Hepatic stellate cell (primary cell): ENCODE measurements around the gene CEP104.

Experiments used
- DNase-seq: peaks from one replicate; pipeline ENCODE4 v3.0.0; 2011; ENCODE audit warnings: low spot score

The CEP104 gene

DNA sequence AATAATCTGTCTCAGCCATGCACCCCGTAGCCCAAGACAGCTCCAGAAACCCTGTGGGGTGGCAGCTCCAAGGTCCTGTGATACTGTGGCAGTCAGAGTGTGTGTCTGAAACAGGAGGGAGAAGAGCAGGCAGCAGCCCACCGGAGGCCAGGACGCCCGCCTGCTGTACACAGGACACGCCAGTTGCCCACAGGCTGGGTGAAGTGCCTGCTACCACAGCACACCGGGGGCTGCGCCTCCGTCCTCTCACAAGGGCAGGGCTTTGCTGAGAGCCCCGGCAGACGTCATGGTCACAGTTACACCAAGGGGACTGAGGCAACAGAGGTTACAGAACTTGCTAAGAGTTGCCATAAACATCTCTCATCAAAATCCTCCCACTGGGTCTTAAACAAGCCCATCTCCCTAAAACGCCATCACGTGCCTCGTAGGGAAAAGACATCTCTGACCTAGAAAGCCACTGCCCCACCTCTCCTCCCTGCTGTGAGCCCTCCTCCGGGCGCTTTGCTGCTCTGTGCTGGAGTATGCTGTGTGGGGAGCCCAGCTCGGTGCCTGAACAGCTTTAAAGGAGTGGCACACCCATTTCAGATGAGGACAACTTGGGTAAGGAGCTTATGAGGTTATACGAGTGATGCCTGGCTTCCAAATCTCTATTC lies 37.7 kb upstream of the CEP104 start:
- DNase-seq, result no peak

DNA sequence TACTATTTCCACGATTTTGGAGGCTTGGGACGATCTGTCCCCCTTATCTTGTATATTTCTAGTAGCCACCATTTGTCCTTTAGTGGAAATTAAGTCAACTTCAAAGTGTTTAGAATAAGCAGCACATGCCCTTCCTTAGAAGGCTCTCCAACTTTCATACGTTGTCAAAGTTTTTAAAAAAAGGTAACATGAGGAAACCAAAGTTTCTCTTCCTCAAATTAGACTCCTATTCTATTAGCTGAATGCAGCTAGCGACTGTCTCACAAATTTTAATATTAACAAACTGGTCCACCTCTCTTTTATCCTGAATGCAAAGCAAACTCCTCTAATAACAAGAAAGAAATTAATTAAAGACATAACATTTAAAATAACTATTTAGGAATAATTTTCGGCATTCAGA lies 36.2 kb upstream of the CEP104 start:
- DNase-seq, result no peak

DNA sequence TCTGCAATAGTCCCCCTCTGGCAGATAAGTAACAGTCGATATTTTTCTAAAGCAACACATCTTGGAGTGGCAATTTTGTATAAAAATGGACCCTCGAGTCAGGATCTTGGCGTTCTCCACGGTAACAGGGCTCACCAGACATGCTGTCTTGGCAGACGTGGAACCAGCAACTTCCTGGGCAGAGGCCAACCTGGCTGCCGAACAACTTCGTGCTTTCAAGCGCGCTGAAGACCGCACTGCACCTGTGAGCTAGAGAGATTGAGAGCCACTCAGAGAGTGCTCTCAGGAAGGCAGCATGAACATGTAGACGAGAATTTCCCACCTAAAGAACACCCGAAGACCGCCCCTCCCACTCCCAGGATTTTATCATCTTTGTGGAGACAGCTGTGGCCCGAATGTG lies 35.7 kb upstream of the CEP104 start:
- DNase-seq, result no peak

DNA sequence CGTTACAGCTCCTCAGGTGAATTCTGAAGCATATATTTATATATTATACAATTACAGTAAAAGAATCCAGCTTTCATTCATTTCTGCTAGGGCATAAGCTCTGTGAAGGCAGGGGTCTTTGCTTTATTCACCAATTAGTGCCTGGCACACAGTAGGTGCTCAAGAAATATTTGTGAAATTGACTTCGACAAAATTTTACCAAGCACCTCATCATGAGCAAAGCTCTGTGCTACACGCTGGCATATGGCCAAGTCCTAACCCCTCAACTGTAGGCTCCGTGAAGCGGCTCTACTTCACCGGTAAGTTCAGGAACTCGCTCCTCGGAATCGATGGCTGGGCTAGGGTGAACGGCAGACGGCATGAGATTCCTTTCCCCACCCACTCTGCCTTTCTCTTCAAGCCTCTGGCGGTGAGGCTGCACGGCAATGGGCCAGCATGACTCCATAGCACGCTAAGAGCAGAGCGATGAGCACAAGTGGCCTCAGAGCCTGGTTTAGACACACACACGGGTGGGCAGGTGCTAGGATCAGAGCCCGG lies 34.4 kb upstream of the CEP104 start:
- DNase-seq, result no peak

DNA sequence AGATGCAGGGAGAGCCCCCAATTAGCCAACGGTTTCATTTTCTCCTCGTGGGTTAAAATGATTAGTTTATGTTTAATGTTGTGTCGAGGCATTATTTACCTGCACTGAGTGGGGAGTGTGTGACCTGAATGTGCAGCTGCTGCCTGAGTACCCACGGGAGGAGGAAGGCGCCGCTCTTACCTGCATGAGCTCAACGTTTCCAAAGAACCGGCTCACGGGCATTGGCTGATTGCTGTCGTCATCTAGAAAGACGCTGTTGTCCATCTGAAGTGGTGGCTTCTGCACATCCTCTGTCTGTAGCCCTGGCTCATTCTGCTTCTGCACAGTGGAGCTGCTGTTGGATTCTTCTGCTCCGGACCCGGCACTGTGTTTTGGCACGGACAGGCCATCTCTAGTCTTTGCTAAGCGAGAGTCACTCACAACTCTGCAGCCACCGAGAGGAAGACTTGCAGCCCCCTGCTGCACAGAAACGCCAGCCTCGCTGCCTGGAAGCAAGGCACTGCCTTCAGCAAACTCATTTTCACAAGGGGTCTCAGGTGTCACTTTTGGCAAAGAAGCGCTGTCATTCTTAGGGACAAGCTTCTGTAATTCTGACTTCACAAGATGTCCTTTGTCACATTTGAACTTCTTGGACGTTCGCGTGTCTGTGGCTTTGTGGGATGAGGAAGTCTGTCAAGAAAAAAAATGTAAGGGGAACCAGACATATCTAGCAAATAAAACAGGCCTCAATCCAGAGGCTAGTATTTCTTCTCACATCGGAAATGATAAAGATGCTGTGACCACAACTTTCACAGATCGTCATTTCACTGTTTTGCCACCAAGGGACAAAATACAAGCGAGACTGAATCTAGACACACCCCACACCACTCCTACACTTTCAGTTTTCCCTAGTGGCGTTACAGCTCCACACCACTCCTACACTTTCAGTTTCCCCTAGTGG lies 33.6 kb upstream of the CEP104 start:
- DNase-seq, result no peak

DNA sequence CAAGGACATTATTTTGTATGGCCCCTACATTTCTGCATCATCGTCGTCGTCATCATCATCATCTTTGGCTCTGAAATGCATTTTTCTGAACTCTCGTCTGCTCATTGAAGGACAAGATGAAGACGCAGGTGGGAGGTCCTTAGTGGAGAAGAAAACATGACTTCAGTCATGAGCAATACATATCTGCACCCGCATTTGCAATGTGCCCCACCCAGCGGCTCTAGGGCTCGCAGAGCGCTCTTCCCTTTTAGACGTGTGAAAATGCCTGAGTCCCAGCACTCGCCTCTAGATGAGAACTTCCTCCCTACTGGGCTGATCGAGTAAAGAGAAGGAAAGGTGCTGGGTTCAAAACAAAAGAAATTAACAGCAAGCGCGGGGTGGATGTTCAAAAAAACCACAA lies 32.9 kb upstream of the CEP104 start:
- no peak for DNase-seq

DNA sequence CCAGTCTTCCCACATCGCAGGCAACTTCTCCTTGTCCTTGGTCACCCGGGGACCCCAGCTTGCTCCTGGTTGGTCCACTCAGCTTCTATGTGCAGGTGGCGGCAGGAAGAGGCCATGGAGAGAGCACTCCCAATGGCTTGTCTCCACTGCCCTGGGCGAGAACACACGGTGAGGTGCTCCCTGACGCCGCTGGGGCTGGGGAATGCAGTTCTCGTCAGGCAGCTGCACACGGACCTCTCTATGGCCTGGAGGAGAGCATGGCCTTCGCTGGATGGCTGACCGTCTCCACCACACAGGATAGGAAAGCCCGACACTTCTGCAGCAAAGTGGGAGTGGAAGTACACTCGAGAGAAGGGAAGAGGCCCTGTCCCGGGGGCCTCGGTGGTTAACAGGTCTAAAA lies 31.3 kb upstream of the CEP104 start:
- no peak for DNase-seq

DNA sequence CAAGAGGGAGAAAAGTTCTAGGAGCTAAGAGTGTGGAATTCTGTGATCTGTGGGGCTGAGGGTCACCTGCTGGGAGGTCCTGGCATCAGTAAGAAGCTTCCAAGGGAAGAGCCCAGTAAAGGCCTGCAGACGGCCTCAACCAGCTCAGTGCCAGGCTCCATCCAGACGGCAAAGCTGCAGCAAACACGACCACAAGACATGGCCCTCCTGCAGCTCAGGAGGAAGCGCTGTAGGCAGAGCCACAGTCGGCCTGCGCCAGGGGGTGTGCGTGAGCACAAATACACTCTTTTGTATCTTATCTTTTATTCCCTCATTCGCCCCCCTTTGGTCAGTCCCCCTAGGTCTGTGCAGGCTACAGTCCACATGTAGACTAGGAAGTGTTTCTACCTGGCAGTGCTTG lies 29.7 kb upstream of the CEP104 start:
- no peak for DNase-seq

DNA sequence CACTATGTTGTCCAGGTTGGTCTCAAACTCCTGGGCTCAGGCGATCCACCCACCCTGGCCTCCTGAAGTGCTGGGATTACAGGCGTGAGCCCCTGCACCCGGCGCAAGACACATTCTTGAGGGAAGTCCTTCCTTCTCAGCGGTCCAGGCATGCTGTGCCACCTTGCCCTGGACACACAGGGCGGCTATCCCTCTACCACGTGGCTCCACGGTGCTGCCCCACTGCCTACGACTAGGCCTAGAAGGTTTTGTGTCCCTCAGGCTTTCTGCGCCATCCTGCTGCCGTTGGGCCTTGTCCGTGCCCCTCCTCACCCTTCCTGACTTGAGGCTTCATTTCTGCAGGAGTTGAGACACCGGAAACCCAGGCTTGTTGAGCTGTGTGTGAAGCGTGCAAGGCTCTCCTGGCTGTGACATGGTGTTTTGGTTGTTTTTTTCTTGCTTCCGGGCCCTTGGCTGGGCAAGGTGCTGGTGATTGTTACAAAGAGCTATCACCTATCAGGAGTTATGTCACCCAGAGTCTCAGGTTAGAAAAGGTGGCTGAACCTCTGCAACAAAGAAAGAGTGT lies 29.2 kb upstream of the CEP104 start:
- no peak for DNase-seq

DNA sequence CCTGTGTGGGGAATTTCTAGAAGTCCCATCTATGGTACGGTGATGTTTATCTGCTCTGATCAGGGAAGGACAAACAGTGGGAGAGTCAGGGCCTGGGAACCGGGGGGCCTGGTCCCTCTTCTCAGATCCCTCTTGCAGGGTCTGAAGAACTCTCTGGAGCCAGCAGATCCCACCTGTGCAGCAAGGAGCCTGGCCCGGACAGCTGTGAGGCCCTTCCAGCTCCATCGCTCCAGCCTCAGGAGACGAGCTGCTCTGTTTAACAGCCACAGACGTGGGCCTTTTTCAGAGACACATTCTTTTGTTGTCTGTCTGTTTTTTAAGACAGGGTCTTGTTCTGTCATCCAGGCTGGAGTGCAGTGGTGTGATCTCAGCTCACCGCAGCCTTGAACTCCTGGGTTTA lies 28.6 kb upstream of the CEP104 start:
- DNase-seq, result no peak

DNA sequence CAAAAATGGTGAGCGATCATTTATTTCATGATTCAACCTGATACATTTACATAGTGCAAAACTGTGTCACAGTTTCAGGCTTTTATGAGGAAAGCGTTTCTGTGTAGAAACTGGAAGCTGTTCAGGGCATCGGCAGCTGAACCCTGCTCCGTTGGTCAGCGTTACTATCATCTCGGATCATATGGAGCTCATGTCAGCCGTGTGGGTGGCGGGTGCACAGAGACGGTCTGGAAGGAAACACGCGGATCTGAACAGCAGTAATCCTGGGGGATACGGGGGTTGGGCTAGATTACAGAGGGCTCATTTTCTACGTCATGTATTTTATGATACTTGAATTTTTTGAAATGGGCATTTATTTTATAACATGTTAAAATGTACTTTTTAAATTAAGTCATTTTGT lies 28.0 kb upstream of the CEP104 start:
- DNase-seq, result no peak

DNA sequence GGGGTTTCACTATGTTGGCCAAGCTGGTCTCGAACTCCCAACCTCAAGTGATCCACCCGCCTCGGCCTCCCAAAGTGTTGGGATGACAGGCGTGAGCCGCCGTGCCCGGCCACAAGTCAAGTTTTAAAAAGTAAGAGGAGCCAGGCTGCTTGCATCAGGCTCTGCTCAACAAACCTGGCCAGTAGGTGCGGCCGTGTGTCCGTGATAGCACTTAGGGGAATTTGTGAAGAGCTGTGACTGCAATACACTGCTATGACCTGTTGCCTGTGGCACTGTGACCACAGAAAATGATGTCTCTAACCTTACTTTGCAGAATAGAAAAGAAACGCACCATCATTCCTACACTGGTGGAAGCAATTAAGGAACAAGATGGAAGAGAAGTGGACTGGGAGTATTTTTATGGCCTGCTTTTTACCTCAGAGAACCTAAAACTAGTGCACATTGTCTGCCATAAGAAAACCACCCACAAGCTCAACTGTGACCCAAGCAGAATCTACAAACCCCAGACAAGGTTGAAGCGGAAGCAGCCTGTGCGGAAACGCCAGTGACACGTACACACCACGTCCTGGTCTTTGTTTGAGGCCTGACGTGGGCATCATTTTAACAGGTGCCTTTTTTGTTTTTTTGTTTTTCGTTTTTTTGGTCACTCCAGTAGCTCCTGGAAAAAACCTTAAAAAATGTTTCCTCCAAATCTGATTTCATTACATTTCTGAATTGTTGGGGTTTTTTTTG lies 26.3 kb upstream of the CEP104 start:
- DNase-seq, result no peak

DNA sequence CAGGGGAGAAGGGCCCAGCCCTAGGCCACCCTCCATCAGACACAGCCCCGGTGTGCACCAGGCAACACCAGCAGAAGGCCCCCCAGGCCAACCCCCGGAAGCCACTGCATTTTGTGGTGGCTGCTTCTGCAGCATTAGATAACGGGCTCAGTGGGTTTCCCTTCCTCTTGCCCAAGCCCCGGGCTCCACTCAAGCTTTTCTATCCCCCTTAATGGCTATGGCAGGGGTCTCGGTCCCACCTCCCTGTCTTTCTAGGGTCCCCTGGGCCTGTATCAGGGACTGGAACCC lies 24.1 kb upstream of the CEP104 start:
- DNase-seq, result no peak

DNA sequence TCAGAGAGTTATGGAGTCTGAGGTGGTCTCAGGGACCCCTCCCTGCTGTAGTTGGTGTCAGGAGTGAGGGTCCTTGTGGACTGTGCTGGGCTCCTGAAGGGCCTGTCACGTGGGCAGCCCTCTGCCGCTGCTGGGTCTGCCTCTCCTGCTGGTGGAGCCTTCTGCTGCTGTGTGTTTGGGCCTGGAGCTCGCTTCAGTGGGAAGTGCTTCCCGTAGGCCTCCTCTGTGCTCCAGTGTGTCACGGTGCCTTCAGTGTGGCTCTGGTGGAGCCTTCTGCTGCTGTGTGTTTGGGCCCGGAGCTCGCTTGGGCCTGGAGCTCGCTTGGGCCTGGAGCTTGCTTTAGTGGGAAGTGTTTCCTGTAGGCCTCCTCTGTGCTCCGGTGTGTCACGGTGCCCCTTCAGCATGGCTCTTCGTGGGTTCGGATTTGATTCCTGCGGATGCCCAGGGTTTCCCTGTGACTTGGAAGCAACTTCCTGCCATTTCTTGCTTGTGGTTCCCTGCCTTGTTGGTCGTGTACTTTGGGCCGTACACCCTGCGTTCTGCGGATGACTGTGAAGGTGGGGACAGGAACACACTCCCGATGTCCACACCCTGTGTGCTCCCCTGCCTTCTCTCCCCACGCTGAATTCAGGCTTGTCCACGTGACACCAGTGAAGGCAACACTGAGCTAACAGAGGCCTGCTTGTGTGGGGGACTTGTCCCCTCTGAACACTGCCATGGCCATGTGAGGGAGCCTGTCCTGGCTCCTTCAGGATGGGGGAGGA lies 23.6 kb upstream of the CEP104 start:
- no peak for DNase-seq

DNA sequence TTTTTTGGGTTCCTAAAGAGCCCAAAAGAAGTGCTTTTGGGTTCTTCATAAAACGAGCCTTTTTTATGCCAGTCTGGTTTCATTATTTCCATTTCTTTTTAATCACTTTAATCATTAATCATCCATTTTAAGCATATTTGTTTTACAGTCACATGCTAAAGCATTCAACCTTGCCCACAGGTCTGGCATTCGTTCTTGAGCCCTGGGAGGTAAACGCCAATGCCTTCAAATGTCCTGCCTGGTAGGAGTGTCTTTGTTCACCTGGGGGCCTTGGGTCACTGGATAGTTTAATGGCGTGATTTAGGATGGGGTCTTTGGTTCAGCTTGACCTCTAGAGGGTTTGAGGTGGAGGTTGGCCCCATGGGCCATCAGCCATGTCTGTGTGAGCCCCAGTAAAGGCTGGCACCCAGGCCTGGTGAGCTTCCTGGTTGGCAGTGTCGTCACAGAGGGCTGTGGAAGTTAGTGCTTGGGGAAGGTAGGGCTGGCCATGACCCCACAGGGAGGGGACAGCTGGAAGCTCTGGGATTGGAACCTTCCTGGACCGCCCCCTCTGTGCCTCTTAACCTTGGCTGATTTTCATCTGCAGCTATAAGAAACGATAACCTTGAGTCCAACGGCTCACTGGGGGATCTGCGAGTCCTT lies 22.9 kb upstream of the CEP104 start:
- no peak for DNase-seq

DNA sequence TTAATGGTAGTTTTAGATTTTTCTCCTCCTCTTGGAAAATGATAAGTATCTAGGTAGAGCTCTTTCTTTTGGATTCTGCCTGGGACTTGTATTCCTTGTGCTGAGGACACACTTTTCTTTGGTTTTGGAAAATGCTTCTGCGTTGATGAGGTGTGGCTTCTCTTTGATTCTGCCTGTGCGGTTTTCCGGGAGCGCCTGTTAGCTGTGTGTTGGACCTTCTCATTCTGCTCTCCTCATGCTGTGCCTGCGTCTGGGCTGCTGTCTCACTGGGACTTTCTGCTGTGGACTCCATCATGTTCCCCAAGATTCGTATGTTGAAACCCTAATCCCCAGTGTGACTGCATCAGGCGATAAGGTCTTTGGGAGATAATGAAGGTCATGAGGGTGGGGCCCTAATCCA lies 22.1 kb upstream of the CEP104 start:
- no peak for DNase-seq

DNA sequence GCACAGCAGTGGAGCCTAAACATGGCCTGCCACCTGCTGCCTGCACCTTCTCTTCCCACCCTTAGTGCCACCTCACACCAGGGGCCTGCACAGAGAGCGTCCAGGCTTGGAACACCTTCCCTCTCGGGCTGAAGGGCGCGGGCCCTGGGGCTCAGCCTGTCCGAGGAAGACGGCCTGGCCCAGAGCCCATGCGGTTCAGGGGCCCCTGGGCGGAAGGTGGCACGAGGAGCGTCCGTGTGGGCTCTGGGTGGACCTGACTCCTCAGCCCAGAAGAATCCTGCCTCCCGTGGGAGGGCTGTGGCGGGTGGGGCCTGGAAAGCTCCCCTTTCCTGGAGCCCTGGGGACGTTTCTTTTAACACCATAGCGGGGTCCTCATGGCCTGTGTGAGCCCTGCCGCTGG lies 19.7 kb upstream of the CEP104 start:
- DNase-seq, result no peak

DNA sequence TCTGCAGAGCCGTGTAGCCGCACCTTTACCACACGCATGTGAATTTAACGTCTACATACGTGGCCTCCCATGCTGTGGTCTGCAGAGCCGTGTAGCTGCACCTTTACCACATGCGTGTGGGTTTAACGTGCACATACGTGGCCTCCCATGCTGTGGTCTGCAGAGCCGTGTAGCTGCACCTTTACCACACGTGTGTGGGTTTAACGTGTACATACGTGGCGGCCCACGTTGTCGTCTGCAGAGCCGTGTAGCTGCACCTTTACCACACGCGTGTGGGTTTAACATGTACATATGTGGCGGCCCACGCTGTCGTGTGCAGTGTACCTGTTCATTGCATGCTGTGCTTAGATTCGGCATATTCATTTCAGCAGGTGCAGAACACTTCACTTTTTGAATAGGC lies 17.7 kb upstream of the CEP104 start:
- no peak for DNase-seq

DNA sequence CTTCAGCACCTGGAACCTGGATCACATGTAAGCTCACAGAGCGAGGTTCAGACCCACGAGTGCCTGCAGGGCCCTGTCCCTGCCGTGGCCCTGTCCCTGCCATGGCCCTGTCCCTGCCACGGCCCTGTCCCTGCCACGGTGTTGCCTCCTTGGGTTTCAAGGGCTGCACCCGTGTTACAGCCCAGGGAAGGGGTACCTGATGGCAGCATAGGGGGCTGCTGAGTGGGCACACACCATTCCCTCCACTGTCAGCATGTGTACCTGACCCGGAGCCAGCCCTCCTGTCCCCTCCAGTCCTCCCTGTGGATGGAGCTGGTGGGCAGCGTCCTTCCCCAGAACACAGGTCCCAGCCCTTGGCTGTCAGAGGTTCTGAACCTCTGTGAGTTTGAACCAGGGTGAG lies 15.5 kb upstream of the CEP104 start:
- DNase-seq, result no peak

DNA sequence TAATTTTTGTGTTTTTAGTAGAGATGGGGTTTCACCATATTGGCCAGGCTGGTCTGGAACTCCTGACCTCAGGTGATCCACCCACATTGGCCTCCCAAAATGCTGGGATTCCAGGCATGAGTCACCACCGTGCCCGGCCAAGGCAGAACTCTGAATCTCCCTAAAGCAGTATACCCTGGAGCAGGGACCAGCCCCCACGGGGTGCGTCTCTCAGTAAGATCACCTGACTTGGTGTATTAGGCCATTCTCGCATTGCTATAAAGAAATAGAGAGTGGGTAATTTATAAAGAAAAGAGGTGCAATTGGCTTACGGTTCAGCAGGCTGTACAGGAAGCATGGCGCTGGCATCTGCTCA lies 14.4 kb upstream of the CEP104 start:
- no peak for DNase-seq

DNA sequence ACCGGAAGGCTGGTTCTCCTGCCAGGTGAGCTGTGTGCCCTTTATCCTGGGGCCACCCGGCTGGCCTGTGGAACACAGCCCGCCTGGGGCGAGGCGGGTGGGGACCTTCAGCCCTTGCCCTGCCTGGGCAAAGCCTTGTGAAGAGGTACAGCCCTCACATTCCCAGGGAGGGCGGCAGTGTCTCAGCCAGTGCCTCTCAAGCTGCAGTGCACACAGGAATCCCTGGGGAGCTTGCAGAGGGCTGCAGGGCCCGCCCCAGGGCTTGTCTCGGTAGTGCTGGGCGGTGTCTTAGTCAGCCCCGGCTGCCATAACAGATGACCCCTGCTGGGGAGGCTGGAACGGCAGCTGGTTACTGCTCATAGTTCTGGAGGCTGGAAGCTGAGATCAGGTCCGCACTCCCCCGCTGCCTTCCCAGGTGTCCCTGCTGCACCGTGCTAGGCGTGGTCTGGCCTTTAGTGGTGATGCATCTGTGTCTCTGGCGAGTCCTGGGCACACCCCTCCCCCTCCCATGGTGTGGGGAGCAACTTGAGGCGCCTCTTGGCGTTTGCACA lies 12.8 kb upstream of the CEP104 start:
- DNase-seq, result no peak
